GM23248 (cell line): ENCODE results near the gene IL21R.

Experiments used
- EZH2 ChIP-seq: fragments of 200-600 bp; sonication (generic); IDR thresholded peaks from 2 replicates; pipeline ENCODE4 v1.6.1; 2018; ENCODE audit warnings: antibody characterized with exemption, mild to moderate bottlenecking; ENCODE audit not compliant: insufficient read depth, poor library complexity, severe bottlenecking
- EZH2phosphoT487 ChIP-seq: fragments of 200-600 bp; sonication (generic); IDR thresholded peaks from 2 replicates; pipeline ENCODE4 v1.6.1; 2018; ENCODE audit warnings: antibody characterized with exemption, moderate library complexity, mild to moderate bottlenecking, low read depth; ENCODE audit not compliant: insufficient read depth

GRCh38 chr16:27447301-27447700 is 45.3 kb downstream of the IL21R start:
- TF ChIP-seq EZH2 (no peak), EZH2phosphoT487 (no peak)
